AG10803 (cell line): Measurements from ENCODE around the gene RBBP8NL.

Source experiments
- DNase-seq: peaks from one replicate; pipeline ENCODE4 v3.0.0; 2010; ENCODE audit warnings: low read depth
- H3K4me3 ChIP-seq: 2 replicates; pipeline ENCODE4 v1.5.1; 2011; ENCODE audit warnings: mild to moderate bottlenecking, low read length, control low read depth
- TF ChIP-seq, protein P1 (sequence below): conservative IDR thresholded peaks from 2 replicates; pipeline ENCODE4 v1.5.1; 2011; ENCODE audit warnings: mild to moderate bottlenecking, low read length, control low read depth, inconsistent platforms

The RBBP8NL gene

DNA sequence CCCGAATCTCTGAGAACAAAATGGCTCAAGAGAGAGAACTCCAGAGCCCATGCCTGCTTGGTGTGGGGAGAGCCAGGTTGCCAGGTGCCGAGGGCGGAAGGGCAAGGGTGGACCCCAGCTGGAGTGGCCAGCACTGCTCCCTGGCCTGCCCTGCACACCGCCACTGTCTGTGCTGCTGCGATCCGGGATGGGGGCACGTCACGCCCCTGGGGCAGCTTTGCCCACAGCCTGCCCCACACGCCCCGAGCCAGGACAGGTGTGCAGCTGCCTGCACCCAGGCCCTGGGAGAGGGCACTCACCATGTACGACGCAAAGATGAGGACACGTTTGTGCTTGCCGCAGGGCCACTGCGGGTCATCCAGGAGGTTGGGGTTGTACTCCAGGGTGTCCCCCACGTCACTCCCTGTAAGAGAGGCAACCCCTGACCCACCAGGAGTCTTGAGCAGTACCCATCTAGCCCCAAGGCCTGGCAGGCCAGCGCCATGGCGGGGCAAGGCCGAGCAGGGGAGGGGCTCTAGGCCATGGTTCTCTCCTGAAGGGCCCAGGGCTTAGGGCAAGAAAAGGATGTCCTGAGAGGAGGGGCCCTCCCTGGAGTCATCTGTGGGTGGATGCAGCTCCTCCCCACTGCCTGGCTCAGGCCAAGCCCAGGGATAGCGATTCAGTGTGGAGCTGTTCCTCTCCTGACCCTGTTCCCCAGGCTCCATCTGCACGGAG, 34.6 kb downstream of the RBBP8NL start:
- H3K4me3 ChIP-seq, result no peak overlapping the region
- no peak for DNase-seq
- TF ChIP-seq, protein P1, sequence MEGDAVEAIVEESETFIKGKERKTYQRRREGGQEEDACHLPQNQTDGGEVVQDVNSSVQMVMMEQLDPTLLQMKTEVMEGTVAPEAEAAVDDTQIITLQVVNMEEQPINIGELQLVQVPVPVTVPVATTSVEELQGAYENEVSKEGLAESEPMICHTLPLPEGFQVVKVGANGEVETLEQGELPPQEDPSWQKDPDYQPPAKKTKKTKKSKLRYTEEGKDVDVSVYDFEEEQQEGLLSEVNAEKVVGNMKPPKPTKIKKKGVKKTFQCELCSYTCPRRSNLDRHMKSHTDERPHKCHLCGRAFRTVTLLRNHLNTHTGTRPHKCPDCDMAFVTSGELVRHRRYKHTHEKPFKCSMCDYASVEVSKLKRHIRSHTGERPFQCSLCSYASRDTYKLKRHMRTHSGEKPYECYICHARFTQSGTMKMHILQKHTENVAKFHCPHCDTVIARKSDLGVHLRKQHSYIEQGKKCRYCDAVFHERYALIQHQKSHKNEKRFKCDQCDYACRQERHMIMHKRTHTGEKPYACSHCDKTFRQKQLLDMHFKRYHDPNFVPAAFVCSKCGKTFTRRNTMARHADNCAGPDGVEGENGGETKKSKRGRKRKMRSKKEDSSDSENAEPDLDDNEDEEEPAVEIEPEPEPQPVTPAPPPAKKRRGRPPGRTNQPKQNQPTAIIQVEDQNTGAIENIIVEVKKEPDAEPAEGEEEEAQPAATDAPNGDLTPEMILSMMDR, result no peak

DNA sequence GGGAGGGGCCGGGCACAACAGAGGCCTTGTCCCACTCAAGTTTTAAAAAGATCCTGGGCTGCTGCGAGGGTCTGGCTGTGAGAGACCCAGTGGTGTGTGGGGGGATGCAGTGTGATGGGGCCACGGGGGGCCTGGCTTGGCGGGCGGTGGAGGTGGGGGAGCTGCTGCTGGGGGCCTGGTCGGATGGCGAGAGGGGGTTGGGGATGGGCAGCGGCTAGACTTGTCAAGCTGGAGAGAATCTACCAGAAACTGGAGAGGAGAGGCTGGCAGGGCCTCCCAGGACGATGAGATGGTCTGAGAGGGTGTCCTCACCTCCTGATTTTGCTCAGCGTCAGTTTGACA, 35.3 kb downstream of the RBBP8NL start:
- no peak overlapping the region for H3K4me3 ChIP-seq
- DNase-seq, result no peak
- TF ChIP-seq, protein P1, result no peak

DNA sequence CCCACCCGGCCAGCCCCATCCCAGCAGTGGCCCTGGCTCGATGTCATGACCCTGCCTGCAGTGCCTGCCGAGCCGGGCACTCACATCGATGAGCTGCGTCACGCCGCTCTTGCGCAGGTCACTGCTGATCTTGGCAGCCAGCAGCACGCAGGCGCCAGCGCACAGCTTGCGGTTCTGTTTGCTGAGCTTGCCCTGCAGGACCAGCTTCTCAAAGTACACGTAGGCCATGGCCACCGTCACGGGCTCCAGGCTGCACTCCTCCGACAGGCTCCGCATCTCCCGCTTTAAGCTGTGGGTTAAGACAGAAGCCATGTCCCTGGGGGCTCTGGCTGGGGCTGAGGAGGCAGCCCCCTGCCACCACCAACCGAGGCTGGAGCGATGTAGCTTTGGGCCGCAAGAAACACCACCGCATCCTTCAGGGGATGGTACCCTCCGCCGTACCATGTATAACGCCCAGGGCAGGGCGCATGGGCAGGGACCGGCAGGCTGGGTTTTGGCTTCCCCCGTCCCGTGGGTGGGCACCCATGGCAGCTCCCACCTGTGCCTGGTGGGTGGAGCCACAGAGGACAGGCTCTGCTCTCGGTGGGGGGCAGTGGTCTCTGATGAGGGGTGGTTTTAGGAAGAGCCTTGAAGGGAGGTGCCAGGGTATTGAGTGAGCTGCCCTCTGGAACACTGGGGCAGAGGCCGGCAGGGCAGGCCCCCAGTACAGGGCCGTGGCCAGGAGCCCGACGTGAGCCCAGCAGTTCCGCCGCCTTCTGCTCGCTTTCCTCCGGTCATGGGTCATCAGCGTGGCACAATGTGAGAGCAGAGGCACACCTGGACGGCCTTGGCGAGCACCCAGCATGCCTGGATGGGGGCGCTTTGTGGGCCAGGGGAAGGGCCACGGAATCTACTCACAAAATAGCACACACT, 35.9 kb downstream of the RBBP8NL start:
- TF ChIP-seq, protein P1, result no peak
- no peak for DNase-seq

DNA sequence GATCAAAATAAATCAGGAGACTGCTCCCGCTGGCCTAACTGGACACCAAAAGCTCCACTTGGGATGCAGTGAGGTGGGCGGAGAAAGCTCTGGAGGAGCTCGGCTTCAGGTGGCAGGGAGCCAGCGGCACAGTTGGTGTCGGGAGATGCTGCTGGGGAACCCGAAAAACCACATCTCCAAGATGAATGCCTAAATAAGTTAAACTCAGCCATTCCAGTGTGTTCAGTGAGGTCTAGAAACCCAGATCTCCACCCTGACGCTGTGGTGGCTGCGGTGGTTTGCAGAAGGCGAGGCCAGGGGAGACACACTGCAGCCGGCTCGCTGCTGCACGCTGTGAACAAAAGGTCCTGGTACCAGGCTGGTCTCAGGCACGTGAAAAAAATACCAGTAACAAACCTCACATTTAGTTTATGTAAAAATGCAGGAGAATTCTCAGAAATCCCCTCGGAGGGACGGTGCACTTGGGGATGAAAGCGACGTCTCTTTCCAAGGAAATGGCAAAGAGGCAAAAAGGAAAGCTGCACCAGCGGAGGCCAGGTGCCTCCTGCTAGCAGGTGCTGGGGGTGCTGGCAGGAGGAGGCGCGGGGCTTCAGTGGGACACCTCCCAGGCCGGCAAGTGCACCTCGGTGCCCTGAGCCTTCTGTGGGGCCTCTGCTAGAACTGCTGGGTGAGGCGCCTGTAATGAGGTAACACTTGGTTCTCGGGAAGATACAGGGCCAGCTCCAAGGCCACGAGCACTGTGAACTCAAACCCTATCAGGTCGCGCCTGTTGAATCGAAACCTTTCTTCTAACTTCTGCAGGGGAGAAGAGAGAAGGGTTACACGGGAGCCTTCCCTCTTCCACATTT, 36.8 kb downstream of the RBBP8NL start:
- DNase-seq, result no peak
- TF ChIP-seq, protein P1, result no peak
- no peak overlapping the region for H3K4me3 ChIP-seq

More for the DNA sequence above, 35.9 kb downstream of the RBBP8NL start:
- H3K4me3 ChIP-seq, result no peak overlapping the region

DNA sequence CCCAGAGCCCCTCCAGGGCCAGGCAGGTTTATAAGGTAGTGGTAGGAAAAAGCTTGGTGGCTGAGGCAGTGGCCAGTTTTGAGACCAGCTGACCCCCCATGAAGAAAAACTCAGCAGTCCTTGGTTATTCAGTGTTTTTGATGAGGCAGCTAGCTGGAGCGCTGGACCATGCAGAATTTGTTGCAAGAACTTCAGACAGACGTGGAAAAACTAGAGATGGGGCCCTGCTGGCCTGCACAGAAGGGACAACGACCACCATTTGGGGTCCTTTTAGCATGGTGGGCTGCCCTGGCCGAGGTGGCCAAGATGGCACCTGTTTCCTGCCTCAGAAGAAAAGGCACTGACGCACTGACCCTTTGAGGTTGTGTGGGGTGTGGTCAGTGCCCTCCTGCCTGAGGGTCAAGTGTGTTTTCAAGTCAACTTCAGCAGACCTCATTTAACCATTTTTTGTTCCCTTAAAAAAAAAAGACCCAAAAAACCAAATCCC, 37.7 kb downstream of the RBBP8NL start:
- H3K4me3 ChIP-seq, result no peak overlapping the region
- TF ChIP-seq, protein P1, result no peak
- no peak for DNase-seq

DNA sequence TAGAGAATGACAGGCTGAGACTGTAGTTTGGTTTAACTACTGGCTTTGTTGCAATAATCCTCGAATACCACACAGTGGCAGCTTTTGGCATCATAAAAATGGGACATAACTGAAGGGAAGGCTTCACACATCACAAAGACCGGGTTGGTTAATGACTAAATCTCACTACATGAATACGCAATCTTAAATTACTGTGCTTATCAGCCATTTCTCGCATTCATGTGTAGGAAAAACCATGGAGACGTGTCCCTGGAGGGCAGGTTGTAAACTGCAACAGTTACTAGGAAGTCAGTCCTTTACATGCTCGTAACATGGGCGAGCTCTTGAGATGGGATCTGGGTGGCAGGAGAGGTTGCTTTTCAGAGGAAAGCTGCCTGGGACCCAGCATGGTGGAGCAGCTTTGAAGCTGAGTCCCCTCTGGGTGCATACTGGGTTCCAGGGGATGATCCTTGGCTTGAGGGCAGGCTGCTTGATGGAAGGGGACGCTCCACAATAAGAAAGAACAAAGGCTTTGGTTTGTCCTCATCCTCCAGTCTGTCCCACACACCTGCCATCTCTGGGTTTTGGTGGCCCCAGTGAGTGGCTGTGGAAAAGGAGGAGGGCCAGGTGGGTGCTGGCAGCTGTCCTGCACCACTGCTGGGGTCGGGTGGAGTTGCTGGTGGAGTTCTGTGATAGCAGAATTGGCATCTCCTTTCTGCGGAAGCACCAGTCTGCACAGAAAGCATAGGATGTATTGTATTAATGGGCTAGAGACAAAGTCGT, 38.3 kb downstream of the RBBP8NL start:
- no peak overlapping the region for H3K4me3 ChIP-seq
- no peak for DNase-seq
- TF ChIP-seq, protein P1, result no peak
